Astrocyte of the spinal cord (primary cell): Measurements from ENCODE around the gene NEXN.

ENCODE experiments used
- DNase-seq: peaks from one replicate; pipeline ENCODE4 v3.0.0; 2011; ENCODE audit warnings: low read depth, low spot score
- H3K4me3 ChIP-seq: 2 replicates; pipeline ENCODE4 v1.5.1; 2011; ENCODE audit warnings: low read depth, mild to moderate bottlenecking, low read length, moderate library complexity
- in situ Hi-C: cut with HindIII; loops from 2 replicates; pipeline ENCODE4 v1.10.0; 2017; ENCODE audit warnings: low sequenced_read_pairs
- TF ChIP-seq, protein P1 (sequence below): IDR thresholded peaks from 2 replicates; pipeline ENCODE4 v1.5.1; 2012; ENCODE audit warnings: low read depth, mild to moderate bottlenecking, low read length, inconsistent platforms

The NEXN gene

DNA sequence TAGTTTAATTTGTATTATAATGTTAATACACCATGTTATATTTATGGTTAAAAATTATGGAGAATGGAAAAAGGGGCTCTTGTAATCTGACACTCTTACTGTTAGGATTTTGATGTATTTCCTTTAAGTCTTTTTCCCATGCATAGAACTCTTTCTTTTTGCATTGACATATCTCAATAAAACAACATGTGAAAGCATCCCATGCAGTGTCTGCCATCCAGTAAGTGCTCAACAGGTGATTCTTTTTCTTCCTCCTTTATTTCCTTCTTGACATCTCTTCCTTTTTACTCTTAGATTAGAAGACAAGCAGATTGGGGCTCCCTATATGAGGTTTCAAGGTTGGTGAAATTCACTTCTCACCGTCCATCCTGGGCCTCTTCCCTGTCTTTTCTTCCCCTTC lies 2.8 kb downstream of the NEXN start:
- H3K4me3 ChIP-seq = no peak overlapping the region
- in situ Hi-C loops = no loop called here
- TF ChIP-seq, protein P1, sequence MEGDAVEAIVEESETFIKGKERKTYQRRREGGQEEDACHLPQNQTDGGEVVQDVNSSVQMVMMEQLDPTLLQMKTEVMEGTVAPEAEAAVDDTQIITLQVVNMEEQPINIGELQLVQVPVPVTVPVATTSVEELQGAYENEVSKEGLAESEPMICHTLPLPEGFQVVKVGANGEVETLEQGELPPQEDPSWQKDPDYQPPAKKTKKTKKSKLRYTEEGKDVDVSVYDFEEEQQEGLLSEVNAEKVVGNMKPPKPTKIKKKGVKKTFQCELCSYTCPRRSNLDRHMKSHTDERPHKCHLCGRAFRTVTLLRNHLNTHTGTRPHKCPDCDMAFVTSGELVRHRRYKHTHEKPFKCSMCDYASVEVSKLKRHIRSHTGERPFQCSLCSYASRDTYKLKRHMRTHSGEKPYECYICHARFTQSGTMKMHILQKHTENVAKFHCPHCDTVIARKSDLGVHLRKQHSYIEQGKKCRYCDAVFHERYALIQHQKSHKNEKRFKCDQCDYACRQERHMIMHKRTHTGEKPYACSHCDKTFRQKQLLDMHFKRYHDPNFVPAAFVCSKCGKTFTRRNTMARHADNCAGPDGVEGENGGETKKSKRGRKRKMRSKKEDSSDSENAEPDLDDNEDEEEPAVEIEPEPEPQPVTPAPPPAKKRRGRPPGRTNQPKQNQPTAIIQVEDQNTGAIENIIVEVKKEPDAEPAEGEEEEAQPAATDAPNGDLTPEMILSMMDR = no peak
- DNase-seq = no peak

GRCh38 chr1:77899647-77900320 lies 11.4 kb downstream of the NEXN start:
- in situ Hi-C loops = no loop called here
- no peak for DNase-seq
- TF ChIP-seq, protein P1 = no peak
- no peak overlapping the region for H3K4me3 ChIP-seq

DNA sequence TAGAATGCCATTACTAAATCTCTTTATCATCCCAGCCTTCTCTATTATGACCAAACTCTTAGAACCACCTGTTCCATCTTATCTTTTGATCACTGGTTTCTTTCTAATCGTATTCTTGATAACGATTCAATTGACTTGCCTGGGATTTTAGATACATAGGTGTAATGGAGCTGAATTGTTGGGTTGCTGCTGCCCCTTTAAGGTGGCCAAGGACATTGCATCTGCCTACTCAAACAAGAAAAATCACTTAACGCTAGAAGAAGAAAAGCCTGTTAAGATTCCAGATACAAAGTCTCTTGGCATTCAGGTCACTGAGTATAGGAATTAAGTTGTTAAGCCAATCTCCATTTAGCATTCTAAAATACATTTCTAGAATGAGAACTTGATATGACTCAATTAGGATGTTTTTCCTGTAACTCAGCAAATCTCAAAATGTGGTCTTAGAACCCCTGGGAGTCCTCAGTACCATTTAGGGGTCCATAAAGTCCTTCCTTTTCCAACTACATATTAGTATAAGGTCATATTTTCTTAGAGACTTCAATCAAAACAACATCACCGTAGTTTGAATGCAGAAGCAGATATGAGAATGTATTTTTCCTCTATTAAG lies 12.4 kb downstream of the NEXN start:
- H3K4me3 ChIP-seq = no peak overlapping the region
- TF ChIP-seq, protein P1 = peak; percentile 82
- in situ Hi-C loops = no loop called here
- peak; percentile 72 for DNase-seq

GRCh38 chr1:77905603-77906002 lies 17.2 kb downstream of the NEXN start:
- TF ChIP-seq, protein P1 = no peak
- in situ Hi-C loops = no loop called here
- H3K4me3 ChIP-seq = no peak overlapping the region
- DNase-seq = no peak

GRCh38 chr1:77906019-77906545 lies 17.7 kb downstream of the NEXN start:
- DNase-seq = no peak
- in situ Hi-C loops = no loop called here
- no peak overlapping the region for H3K4me3 ChIP-seq
- TF ChIP-seq, protein P1 = no peak

GRCh38 chr1:77906624-77907023 lies 18.2 kb downstream of the NEXN start:
- TF ChIP-seq, protein P1 = no peak
- in situ Hi-C loops = no loop called here
- no peak for DNase-seq
- no peak overlapping the region for H3K4me3 ChIP-seq
